ENCODE measurements around the gene HEATR9.
"Not testable (repeated sequence)": the region's sequence is repeated elsewhere in the genome, so short reads cannot be mapped to it uniquely, and the experiment has no call there.

Gene HEATR9, protein sequence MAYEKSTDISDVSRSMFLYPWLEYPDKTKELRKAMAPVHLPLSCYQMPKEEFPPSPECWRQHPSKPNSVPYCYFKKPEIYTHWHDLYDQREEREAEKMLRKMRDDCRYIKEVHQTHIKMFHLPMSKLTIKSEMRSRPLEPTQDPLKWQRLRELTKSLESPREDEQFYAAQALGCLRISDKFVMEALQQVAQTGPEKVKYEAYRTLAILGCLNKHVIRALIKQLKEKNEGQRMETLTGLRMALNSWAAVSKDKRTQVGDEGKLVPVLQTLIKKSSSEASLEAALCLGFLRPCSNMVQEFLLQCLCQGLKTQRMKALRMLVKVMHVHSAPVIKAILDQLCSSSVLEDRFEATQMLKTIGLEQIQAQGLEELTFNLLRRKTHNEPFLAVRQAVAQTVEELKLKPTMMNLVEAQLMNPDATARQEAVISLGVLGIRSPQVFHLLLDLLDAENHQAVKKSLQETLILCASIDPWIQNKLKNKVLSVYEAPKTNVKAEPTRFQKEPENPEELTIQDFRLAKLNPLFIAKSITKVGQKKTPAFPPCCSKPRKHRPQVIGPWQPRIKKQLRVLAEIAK

DNA sequence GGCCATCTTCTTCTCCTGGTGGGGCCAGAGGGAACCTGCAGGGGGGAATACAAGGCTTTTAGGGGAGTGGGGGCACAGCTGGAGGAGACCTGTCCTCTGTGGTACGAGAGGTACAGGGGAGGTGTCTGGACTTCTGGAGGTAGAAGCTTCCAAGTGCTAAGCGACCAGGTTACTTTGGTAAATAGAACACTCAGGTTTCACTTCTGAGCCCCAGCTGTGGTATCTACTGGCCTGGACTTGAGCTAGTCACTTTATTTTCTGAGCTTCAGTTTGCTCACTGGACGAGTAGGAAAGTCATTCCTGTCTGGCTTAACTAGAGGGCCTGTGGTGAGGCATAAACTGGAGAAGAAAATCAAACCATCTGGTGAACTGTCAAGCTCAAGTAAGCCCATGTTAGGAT lies at the start of gene HEATR9:
Gene HEATR9, minus strand, starts transcription at position 155 of the 400 bp plus-strand sequence. Its CDS starts 149 bp downstream, at position 6.
- no peak for DNase-seq

GRCh38 chr17:35917519-35918213 lies 49.0 kb upstream of the HEATR9 start:
- DNase-seq, result no peak

GRCh38 chr17:35915153-35915964 lies 46.7 kb upstream of the HEATR9 start:
- DNase-seq, result no peak

DNA sequence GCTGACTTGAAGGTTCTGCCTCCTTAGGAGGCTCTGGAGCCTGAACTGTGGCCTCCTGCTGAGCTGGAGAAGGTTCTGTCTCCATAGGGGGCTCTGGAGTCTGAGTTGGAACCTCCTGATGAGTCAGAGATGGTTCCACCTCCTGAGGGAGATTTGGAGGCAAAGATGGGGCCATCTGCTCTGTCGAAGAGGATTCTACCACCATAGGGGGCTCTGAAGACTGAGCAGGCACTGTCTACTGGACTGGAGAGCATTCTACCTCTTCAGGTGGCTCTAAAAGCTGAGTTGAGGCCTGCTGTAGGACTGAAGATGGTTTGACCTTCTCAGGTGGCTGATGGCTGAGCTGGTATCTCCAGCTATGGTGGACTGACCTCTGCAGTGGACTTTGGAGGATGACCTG lies 45.7 kb upstream of the HEATR9 start:
- no peak for DNase-seq

DNA sequence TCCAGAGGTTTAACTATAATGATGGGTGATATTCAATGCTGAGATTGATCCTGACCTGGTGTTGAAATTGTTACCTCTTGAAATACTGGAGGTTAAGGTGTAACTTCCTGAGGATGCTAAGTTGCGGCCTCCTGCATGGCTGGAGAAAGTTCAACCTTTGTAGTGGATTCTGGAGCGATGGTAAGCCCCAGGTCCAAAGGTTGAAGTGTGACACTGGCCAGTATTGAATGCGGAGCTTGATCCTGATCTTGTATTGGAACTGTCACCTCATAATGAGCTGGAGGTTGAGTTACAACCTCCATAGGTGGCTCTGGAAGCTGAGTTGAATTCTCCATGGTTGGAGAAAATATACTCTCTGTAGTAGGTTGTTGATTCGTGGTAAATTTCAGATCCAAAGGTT lies 44.9 kb upstream of the HEATR9 start:
- DNase-seq, result no peak

GRCh38 chr17:35912942-35913341 lies 44.3 kb upstream of the HEATR9 start:
- no peak for DNase-seq

DNA sequence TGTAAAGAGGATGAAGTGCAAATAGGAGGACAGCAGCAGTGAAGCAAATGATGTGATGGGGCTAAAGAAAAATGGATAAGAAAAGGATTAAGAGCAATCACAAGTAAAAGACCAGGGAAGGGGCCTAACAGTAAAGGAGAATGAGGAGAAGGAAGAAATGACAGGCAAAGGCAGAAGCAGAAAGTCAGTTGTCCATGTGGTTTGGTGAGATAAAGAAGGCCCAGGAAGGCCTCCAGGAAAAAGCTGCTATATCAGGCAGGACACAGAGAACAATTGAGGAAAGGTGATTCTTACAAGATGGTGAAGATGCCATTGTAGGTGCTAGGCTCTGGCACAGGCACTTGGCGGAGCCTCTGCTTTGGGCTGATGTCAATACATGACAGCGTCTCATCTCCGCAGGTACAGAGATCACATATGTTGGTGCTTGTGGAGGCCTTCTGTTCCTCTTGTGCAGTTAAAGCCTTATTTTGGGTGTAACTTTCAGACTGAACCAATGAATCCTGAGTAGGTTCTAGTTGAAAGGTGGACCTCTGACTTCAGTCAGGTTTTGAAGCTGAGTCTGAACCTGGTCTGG lies 43.7 kb upstream of the HEATR9 start:
- DNase-seq, result no peak

GRCh38 chr17:35909408-35909807 lies 40.7 kb upstream of the HEATR9 start:
- DNase-seq, result no peak

- no peak for DNase-seq
Observed at GRCh38 chr17:35907691-35908090, 39.0 kb upstream of the HEATR9 start.

GRCh38 chr17:35906926-35907637 lies 38.4 kb upstream of the HEATR9 start:
- DNase-seq, result no peak

GRCh38 chr17:35906191-35906925 lies 37.7 kb upstream of the HEATR9 start:
- no peak for DNase-seq

- DNase-seq, result no peak
Observed at GRCh38 chr17:35903451-35903850, 34.8 kb upstream of the HEATR9 start.

DNA sequence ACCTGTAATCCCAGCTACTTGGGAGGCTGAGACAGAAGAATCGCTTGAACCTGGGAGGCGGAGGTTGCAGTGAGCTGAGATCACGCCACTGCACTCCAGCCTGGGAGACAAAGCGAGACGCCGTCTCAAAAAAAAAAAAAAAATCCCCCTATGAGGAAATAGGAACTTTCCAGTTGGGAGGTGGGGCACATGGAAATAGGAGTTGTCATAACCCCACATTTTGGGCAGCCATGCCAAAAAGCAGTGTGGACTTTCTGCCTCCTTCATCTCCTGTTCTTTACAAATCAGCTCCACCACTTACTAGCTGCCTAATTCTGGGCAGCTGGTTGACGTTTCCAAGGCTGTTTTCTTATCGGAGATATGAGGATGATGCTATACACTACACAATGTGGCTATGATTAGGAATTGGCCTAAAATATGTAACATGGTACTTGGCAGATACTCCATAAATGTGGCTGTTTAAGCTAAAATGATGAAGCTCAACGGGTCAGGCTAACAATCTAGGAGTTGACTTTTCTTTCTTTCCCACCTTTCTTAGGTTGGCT lies 33.0 kb upstream of the HEATR9 start:
- DNase-seq, result no peak

DNA sequence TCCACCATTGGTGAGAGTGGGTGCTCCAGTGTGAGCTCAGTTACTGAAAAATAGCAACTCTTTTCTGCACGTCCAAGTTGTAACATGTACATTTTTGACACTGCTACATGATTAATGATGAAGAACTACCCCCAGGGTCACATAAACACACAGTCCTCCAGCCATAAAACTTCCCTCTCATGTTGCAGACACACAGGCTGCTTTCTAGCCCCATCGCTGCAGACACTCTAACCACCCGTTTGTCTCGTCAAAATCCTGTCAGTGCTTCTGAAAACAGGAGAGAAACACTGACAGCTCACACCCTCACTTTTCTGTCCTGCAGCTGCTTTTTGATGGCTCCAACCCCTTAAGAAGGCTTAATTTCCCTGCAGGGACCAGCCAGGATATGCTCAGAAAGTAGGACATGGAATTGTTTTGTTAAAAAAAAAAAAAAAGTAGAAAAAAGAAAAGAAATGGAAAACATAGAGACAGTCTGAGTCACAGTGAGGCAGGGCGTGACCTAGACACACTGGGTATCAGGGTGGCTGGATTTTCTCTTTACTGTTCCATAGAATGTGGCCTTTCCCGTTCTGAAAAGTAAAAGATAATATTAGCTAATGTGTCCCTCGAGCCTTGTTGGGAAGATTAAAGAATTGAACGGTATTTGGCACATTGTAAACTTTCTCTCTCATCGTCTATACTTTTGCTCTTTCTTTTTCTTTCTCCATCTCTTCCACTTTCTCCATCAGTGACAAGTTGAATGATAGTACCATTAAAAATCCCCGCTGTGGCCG lies 32.2 kb upstream of the HEATR9 start:
- DNase-seq, result peak; percentile 19 to 40

- peak; percentile 17 to 35 for DNase-seq
Observed at GRCh38 chr17:35900280-35900679, 31.6 kb upstream of the HEATR9 start.

DNA sequence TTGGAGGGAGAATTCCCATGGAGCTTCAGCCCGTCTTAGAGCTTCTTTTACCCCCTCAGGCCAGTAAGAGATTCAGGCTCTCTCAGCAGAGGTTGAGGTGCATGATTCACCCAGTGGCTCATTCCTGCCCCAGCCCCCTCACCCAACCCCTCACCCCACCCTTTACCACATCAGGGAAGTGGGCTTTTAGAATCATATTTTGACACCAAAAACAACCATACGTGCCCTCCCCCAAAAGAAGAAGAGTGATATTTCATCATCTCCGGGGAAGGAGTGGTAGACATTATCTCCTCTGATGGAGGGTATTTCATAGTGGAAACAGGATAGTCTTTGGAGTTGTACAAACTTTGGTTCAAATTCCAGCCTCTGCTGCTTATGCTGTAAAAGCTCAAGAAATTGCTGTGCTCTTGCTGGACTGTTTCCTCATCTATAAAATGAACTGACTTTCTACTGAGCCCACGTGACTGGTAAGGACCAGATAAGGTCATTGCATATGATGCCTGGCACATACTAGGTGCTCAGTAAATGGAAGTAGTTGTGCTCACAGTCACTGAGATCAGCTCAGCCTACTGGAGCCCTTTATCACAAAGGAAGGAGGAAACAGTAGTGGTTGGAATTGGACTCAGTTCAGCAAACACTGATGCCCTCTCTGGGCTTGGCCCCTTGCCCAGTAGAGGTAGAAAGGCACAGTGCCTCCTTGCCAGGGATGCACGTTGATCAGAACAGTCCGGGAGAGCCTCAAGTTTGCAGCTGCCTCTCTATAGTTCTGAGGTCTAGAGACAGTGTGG lies 29.8 kb upstream of the HEATR9 start:
- DNase-seq, result peak; percentile 13 to 35

GRCh38 chr17:35897772-35898171 lies 29.1 kb upstream of the HEATR9 start:
- not testable (repeated sequence) for DNase-seq

DNA sequence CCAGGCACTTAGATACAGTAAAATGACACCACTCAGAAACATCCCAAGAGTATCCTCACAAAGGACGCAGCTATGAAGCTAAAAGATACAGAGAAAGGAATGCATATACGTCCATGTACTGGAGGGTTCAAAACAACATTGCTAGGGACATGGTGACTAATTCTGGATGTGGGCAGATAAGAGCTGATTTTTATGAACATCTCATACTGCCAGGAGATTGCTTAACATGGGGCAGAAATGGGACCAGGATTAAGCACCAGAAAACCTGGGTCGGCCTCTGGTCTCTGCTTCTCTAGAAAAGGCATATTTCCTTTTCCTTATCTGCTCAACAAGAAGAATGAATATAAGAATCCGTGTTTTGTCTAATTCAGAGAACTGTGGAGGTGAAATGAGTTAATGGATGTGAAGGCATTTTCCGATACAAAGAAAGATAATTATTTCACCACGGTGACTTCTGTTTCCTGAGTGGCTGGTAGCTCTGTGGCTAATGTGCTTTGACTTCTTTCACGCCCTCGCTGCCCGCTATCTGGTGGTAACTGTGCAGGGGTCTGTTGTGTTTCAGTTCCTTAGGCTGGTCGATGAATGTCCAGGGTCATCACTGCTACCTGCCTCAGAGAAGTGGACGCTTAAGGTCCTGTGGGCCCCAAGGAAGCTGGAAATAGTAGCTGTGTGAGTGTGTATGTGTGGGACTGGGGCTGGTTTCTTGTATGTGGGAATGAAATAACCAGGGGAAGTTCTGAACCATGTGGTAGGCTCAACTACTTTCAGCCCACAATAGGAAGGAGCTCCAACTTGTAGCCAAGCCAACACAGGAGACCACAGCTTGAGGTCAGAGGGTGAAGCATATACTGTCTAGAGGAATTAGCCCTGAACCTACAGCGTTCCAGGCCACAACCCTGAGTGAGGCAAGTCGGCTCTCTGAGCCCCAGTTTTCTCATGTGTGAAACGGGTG lies 27.2 kb upstream of the HEATR9 start:
- peak; percentile 50 to 56 for DNase-seq
